Smooth muscle cell (in vitro differentiated cells): ENCODE results near the gene ZYG11A. TPM values are rescaled to one million over a fixed set of nuclear protein-coding genes. Genes with fewer than 3 reads are reported as not detected.

Experiments used
- DNase-seq: peaks from one replicate; lab custom pipeline; 2025; ENCODE audit not compliant: unreplicated experiment; lab: John Stamatoyannopoulos, UW
- H2AFZ ChIP-seq: fragments of 200-600 bp; sonication (generic); 2 replicates; pipeline ENCODE4 v1.6.0; 2016; ENCODE audit warnings: antibody characterized with exemption, low read depth, mild to moderate bottlenecking
- H3F3A ChIP-seq: fragments of 200-600 bp; sonication (generic); 2 replicates; pipeline ENCODE4 v1.6.0; 2017; ENCODE audit warnings: antibody characterized with exemption, low read depth
- H3K27ac ChIP-seq: fragments of 200-600 bp; sonication (generic); 2 replicates; pipeline ENCODE4 v1.5.1; 2016; ENCODE audit warnings: low read depth, mild to moderate bottlenecking
- H3K27me3 ChIP-seq: fragments of 200-600 bp; sonication (generic); 2 replicates; pipeline ENCODE4 v1.6.1; 2016; ENCODE audit warnings: low read depth, mild to moderate bottlenecking
- H3K36me3 ChIP-seq: fragments of 200-600 bp; sonication (generic); 2 replicates; pipeline ENCODE4 v1.5.1; 2016; ENCODE audit warnings: low read depth
- H3K4me1 ChIP-seq: fragments of 200-600 bp; sonication (generic); 2 replicates; pipeline ENCODE4 v1.5.1; 2016; ENCODE audit warnings: low read depth
- H3K4me2 ChIP-seq: fragments of 200-600 bp; sonication (generic); 2 replicates; pipeline ENCODE4 v1.6.0; 2016; ENCODE audit warnings: mild to moderate bottlenecking
- H3K4me3 ChIP-seq: fragments of 200-600 bp; sonication (generic); 2 replicates; pipeline ENCODE4 v1.5.1; 2016; ENCODE audit warnings: mild to moderate bottlenecking
- H3K79me2 ChIP-seq: fragments of 200-600 bp; sonication (generic); 2 replicates; pipeline ENCODE4 v1.6.0; 2016; ENCODE audit warnings: low read depth, mild to moderate bottlenecking
- H3K9ac ChIP-seq: fragments of 200-600 bp; sonication (generic); 2 replicates; pipeline ENCODE4 v1.6.0; 2016; ENCODE audit warnings: low read depth
- H3K9me3 ChIP-seq: fragments of 200-600 bp; sonication (generic); replicated peaks from 2 replicates; pipeline ENCODE4 v1.5.1; 2016; ENCODE audit warnings: low read depth
- H4K20me1 ChIP-seq: fragments of 200-600 bp; sonication (generic); 2 replicates; pipeline ENCODE4 v1.6.0; 2016; ENCODE audit warnings: low read depth
- WGBS: methylation state at CpG from one replicate; pipeline ENCODE4 v1.1.7; 2016; ENCODE audit warnings: low lambda C conversion rate; 5-methylcytosine and 5-hydroxymethylcytosine counted together
- polyA plus RNA-seq: library from polyadenylated mRNA; unstranded; fragments of >200 nt; fragmentation: Nextera tagmentation; extraction: Ambion mirVana; gene quantifications from 2 replicates; pipeline ENCODE4 v1.2.1, GENCODE V29; 2016
- total RNA-seq: library from RNA; depleted of rRNA; stranded (reverse); fragments of >200 nt; gene quantifications from 2 replicates; pipeline ENCODE4 v1.2.3, GENCODE V29; 2014
- TF ChIP-seq, protein P1 (sequence below): fragments of 200-600 bp; sonication (generic); IDR thresholded peaks from 2 replicates; pipeline ENCODE4 v1.5.1; 2017; ENCODE audit warnings: borderline replicate concordance, mild to moderate bottlenecking, antibody characterized with exemption; ENCODE audit not compliant: insufficient read depth, poor library complexity, severe bottlenecking

Gene ZYG11A
- total and polyA plus RNA-seq, 2 experiments from 2014 or later: not detected

DNA sequence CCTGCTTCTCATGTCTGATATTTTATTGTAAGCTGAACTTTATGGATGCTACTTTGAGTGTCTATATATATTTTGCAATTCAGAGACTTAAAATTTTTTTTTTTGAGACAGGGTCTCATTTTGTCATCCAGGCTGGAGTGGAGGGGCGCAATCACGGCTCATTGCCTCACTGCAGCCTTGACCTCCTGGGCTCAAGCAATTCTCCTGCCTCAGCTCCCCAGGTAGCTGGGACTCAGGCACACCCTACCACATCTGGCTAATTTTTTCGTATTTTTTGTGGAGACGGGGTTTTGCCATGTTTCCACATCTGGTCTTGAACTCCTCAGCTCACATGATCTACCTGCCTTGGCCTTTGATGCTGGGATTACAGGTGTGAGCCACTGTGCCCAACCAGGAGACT is 8.4 kb downstream of the ZYG11A start:
- Histone ChIP-seq H3K27me3 (peaks cover under 1% of the 10 kb centered on the region), H3K4me1 (no peaks in the 10 kb centered on the region), H2AFZ (no peak overlapping the region), H3K4me3 (no peak overlapping the region), H3K9me3 (no peaks in the 10 kb centered on the region), H3K4me2 (no peak overlapping the region), H3K27ac (no peak overlapping the region), H3K36me3 (no peaks in the 10 kb centered on the region), H3K79me2 (no peaks in the 10 kb centered on the region), H4K20me1 (no peaks in the 10 kb centered on the region), H3F3A (no peaks in the 10 kb centered on the region), H3K9ac (no peak overlapping the region)
- no peak for DNase-seq
- TF ChIP-seq, protein P1, sequence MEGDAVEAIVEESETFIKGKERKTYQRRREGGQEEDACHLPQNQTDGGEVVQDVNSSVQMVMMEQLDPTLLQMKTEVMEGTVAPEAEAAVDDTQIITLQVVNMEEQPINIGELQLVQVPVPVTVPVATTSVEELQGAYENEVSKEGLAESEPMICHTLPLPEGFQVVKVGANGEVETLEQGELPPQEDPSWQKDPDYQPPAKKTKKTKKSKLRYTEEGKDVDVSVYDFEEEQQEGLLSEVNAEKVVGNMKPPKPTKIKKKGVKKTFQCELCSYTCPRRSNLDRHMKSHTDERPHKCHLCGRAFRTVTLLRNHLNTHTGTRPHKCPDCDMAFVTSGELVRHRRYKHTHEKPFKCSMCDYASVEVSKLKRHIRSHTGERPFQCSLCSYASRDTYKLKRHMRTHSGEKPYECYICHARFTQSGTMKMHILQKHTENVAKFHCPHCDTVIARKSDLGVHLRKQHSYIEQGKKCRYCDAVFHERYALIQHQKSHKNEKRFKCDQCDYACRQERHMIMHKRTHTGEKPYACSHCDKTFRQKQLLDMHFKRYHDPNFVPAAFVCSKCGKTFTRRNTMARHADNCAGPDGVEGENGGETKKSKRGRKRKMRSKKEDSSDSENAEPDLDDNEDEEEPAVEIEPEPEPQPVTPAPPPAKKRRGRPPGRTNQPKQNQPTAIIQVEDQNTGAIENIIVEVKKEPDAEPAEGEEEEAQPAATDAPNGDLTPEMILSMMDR: no peak
- 90% methylated on average over 4 of the region's 4 CpGs for WGBS

- Histone ChIP-seq H3F3A (no peaks in the 10 kb centered on the region), H3K27me3 (no peaks in the 10 kb centered on the region), H3K9ac (no peak overlapping the region), H2AFZ (no peak overlapping the region), H3K4me1 (no peaks in the 10 kb centered on the region), H3K79me2 (no peaks in the 10 kb centered on the region), H3K4me2 (no peak overlapping the region), H3K9me3 (no peaks in the 10 kb centered on the region), H4K20me1 (no peaks in the 10 kb centered on the region), H3K36me3 (no peaks in the 10 kb centered on the region), H3K4me3 (no peak overlapping the region), H3K27ac (no peak overlapping the region)
- TF ChIP-seq, protein P1: no peak
- no peak for DNase-seq
- WGBS: 94% methylated on average over 2 of the region's 2 CpGs
Observed at GRCh38 chr1:52852854-52853253, 10.3 kb downstream of the ZYG11A start.

DNA sequence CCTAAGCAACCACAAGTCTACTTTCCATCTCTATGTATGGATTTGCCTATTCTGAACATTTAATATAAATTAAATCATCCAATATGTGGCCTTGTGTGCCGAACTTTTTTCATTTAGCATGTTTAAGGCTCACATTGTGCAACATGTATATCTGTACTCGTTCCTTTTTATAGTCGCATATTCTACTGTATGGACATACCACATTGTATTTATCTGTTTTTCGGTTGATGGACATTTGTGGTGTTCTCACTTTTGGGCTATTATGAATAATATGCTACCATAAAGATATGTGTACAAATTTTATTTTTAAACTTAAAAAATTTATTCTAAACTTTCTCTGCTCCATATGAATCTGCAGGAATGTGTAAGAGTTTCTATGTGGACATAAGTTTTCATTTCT is 13.0 kb downstream of the ZYG11A start:
- no peak overlapping the region for H2AFZ ChIP-seq
- H3K9ac ChIP-seq: no peak overlapping the region
- H3K36me3 ChIP-seq: no peaks in the 10 kb centered on the region
- H3K27ac ChIP-seq: no peak overlapping the region
- H3K4me1 ChIP-seq: no peaks in the 10 kb centered on the region
- WGBS: 94% methylated on average over 4 of the region's 4 CpGs
- no peaks in the 10 kb centered on the region for H3F3A ChIP-seq
- no peaks in the 10 kb centered on the region for H3K79me2 ChIP-seq
- H4K20me1 ChIP-seq: no peaks in the 10 kb centered on the region
- no peak for DNase-seq
- no peaks in the 10 kb centered on the region for H3K9me3 ChIP-seq
- H3K4me2 ChIP-seq: no peak overlapping the region
- H3K4me3 ChIP-seq: no peak overlapping the region
- H3K27me3 ChIP-seq: no peaks in the 10 kb centered on the region
- TF ChIP-seq, protein P1: no peak

DNA sequence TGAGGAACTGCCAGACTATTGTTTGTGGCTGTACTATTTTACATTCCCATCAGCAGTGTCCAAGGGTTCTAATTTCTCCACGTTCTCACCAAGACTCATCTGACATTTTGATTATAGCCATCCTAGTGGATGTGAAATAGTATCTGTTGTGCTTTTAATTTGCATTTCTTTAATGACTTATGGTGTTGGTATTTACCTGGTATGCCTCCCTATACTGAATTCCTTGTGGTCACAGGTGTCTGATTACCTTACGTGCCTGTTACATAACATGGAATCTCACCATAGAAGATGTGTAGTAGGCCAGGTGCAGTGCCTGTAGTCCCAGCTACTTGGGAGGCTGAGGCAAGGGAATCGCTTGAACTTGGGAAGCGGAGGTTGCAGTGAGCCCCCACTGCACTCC is 13.5 kb downstream of the ZYG11A start:
- Histone ChIP-seq H3K4me1 (no peaks in the 10 kb centered on the region), H3K9ac (no peak overlapping the region), H3K27me3 (no peaks in the 10 kb centered on the region), H3K36me3 (no peaks in the 10 kb centered on the region), H3K27ac (no peak overlapping the region), H4K20me1 (no peaks in the 10 kb centered on the region), H3K4me3 (no peak overlapping the region), H3K79me2 (no peaks in the 10 kb centered on the region), H3K4me2 (no peak overlapping the region), H2AFZ (no peak overlapping the region), H3K9me3 (no peaks in the 10 kb centered on the region), H3F3A (no peaks in the 10 kb centered on the region)
- TF ChIP-seq, protein P1: no peak
- 94% methylated on average over 4 of the region's 4 CpGs for WGBS
- DNase-seq: no peak
